ENCODE measurements around the gene DHX16. TPM values are rescaled to one million over a fixed set of nuclear protein-coding genes. Genes with fewer than 3 reads are reported as not detected.
"Not testable (repeated sequence)": the region's sequence is repeated elsewhere in the genome, so short reads cannot be mapped to it uniquely, and the experiment has no call there.

Gene DHX16
- total RNA-seq, 2 experiments from 2014 or later, result 44.0 to 46.8 TPM

DNA sequence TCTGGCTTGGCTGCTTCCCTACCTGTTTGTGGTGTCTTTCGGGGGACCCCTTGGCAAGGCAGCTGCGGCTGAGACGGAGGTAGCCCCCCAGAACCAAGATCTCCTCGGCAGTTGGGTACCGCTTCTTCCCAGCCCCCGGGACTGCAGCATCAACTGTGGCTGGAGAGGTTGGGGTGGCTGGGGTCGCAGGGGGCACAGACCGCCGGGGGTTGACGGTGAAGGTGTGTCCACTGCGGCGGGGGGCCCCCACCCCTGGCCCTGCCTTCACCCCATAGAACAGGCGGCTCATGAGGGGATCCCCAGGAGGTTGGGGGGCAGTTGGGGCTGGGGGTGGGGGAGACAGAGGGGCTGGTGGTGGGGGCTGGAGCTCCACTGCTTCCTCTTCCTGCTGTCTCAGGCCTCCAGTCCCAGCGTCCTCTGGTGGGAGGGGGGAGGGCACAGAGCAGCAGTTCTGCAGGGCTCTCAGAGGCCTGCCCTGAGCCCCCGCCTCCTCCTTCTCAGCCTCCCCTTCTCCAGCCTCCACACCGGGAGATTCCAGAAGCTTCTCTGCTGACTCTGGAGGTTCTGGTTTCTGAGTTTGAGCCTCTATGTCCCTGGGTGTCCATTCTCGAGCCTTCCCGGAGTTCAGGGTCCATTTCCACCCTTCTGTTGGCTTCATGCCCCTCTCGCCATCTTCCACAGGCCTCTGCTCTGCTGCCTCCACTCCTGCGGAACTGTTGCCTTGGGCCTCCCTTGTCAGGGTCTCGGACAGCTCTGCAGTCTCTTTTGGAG is 11.8 kb upstream of the DHX16 start:
- ChIA-PET CTCF (interaction anchor here (1.0 to 6.2 kb wide), 5 partner anchors 33 to 67 kb away, joined by 3 to 49 read pairs (median 3); partner anchors contain the start of genes MDC1, MRPS18B, PPP1R10 and TUBB), POLR2A (interaction anchor here (0.9 to 1.7 kb wide), 4 partner anchors 37 to 71 kb away, joined by 3 to 7 read pairs (median 4); no protein-coding TSS in a partner anchor)

DNA sequence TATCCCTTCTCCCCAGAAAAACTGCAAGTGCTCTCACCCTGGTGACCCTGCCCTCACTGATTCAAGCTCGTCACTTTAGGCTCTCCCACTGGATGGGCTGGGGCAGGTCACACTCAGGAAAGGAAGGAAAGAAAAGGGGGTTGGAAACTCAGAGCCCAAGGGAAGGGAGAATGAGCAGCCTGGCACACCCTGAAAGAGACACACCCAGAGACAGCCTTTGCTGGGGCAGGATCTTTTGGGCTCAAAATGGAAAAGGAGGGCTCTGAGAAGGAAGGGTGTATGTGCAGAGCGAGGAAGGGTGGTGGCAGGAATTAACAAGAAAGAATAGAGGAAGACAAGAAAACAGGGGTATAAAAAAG is 11.2 kb upstream of the DHX16 start:
- POLR2A ChIA-PET, result interaction anchor here (1.0 to 5.7 kb wide), 2 partner anchors 37 to 68 kb away, joined by 3 to 98 read pairs; partner anchors contain the start of genes MDC1 and TUBB
- CTCF ChIA-PET, result interaction anchor here (0.6 to 6.2 kb wide), 4 partner anchors 33 to 358 kb away, joined by 3 to 49 read pairs (median 3); partner anchors contain the start of genes MDC1 and TUBB

DNA sequence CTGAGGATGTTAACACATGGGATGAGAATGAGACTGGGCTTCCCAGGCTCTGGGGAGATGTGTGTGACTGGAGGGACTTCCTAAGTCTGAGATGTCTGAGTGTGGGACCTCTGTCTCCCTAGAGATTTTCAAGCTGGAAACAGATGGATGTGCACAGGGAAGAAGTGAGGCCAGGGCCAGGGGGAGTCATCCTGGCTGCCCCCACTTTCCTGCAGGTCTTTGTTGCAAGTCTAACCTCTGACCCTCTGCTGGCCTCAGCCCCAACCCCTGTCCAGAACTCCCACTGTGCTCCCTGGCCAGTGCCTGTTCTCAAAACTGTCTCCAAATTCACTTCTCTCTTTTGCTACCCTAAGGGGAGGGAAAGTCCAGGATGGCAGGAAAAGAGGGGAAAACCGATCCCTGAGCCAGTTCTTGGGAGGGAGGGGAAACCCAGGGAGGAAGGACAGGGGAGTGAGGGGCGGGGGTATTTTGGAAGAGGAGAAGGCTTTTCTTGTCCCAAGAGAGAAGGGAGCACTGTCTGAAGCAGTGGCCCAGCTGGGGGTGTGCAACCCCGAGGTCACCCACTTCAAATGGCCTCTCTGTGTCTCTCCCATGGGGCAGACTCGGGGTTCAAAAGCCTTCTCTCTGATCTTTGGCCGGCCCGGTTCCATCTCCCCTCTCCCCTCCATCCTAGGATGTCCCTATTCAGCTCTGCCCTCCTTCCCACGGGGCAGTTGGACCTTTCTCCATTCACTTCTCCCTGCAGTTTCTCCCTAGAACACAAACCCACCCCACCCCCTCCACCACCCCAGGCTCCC is 10.6 kb upstream of the DHX16 start:
- ChIA-PET CTCF (interaction anchor here (0.6 to 6.2 kb wide), 7 partner anchors 34 to 359 kb away, joined by 3 to 49 read pairs (median 6); partner anchors contain the start of genes MDC1, MRPS18B, PPP1R10 and TUBB), POLR2A (interaction anchor here (0.6 to 5.7 kb wide), 4 partner anchors 37 to 68 kb away, joined by 3 to 98 read pairs (median 10); partner anchors contain the start of genes MDC1 and TUBB)

DNA sequence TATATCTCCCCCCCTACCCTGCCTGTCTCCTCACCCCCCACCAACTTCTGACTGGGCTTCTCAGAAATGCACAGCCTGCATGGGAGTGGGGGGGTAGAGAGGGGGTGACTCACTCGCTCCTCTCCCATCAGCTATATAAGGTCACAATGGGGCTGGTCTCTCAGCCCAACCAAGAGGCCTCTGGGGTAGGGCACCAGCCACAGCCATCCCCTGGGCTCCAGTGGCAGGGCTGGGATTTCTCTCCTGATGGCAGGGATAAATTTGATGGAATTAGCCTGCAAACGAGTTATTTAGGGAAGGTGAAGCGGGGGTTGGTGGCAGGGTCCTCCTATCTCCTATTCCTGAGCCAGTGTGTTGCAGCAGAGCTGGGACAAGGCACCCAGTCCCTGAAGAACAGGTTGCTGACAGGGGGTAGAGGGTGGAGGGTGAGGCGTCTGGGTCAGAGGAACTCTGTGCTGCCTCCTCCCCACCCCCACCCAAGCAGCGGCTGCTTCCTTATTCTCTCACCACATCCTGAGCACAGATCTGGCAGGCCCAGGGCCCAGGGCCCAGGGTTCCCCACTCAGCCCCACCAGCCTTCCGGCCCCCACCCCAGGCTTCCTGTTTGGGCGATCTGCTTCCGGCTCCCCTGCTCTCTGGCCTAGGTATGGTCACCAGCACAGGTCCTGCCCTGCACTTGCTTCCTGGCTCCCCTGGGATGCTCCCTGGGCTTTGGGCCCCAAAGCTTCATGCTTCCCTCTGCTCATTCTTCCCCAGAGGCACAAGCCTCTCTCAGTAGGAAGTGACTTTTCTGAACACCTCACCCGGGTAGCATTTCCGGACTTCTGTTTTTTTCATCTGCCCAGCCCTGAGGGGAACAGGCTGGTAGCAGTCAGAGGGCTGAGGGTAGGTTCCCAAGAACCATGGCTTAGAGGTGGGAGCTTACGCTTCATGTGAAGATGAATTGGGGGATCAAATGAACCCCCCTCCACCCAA is 9.6 kb upstream of the DHX16 start:
- ChIA-PET POLR2A (interaction anchor here (0.6 to 5.7 kb wide), 7 partner anchors 38 to 129 kb away, joined by 3 to 98 read pairs (median 3); partner anchors contain the start of genes MDC1, MRPS18B, PPP1R10 and TUBB), CTCF (interaction anchor here (0.7 to 6.2 kb wide), 10 partner anchors 10 to 140 kb away, joined by 3 to 49 read pairs (median 4); partner anchors contain the start of genes MDC1, MRPS18B, PPP1R10 and PRR3)

DNA sequence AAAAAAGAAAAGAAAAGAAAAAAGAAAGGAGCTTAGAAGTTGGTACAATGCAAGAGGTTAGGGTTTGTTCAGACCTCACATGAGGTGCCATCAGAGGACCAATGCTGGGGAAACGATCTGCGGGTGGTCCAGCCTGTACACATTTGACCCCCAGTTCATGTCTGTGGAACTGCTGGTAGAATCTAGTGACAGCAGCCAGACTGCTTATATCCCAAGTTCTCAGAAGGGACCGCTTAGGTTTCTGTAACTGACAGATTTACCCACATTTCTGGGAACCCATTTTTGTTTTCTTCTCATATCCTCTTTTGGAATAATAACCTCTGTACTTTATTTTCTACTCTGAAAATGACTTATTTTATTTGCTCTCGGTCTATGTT is 8.9 kb upstream of the DHX16 start:
- ChIA-PET CTCF (interaction anchor here (0.7 to 6.2 kb wide), 9 partner anchors 10 to 140 kb away, joined by 3 to 49 read pairs (median 4); partner anchors contain the start of genes MDC1, PRR3 and TUBB), POLR2A (interaction anchor here (0.5 to 5.7 kb wide), 5 partner anchors 35 to 130 kb away, joined by 3 to 98 read pairs (median 6); partner anchors contain the start of genes MDC1, MRPS18B, PPP1R10 and TUBB)

DNA sequence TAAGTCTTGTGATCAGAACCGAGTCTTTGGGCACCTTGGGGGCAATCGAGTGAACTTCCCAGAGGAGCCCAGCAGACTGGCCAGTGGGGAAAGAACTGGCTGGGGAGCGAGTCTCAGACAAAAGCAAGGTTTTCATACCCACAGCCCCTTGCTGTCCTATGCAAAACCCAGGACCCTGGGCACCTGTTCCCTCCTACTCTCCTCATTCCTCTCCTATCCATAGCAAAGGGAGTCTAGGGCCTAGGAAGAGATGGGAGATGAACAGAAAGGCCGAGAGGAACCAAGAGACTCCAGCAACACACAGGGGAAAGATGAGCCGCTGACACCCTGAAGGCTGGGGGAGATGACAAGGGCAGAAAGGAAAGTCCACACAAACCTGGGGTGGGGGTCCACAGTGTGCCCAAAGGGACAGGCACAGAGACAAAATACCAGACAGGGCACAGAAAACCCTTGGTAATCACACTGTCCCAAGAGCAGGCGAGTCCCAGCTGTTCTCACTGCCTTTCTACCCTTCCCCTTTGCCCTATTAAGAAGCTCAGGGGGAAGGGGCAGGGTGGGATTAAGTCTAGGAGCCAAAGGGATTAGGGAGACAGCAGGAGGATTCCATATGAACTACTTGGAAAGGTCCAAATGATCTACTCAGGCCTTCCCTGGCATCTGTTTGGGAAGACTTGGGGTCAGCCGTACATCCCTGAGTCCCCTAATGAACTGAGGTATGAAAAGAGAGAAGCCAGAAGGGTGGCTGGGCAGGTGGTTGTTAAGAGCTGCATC is 7.1 kb upstream of the DHX16 start:
- ChIA-PET CTCF (interaction anchor here (0.6 to 6.2 kb wide), 11 partner anchors 11 to 276 kb away, joined by 3 to 64 read pairs (median 4); partner anchors contain the start of genes NRM and TUBB), POLR2A (interaction anchor here (1.3 to 5.7 kb wide), 3 partner anchors 9 to 41 kb away, joined by 3 to 98 read pairs (median 7); partner anchors contain the start of genes MDC1 and TUBB)

DNA sequence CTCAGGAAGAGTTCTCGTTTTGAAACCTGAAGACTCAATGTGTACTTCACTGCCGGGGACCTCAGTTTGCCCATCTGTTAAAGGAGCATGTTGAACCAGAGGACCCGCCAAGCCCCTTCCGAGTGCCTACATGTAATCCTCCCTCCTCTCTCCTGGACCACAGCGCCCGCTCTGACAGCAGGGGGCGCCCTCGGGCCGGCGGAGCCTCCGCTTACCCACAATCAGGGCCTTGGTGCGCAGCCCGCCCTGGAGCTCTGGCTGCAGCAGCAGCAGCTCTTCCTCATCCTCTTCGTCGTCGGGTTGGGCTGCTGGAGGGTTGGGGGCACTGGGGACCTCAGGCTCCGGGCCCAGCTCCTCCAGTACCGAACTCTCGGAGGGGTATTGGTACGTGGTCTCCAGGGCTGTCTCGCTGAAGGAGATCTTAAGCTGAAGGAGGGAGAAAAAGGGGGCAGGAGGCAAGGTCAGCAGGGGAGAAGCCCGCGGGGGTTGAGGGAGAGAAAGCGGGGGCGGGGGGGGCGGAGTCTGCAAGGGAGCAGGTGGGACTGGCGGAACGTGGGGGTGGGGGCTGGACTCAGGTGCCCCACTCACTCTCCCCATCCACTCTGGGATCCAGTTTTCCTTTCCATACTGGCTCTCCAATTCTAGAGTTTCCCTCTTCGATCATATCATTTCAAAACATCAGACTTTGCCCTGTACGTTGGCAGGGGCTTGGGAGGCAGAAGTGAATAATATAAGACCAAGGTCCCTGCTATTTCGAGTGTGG is 6.3 kb upstream of the DHX16 start:
- CTCF ChIA-PET, result interaction anchor here (0.6 to 3.2 kb wide), 24 partner anchors 9 to 408 kb away, joined by 3 to 64 read pairs (median 4); partner anchors contain the start of genes C6orf136, MDC1, MRPS18B and NRM
- POLR2A ChIA-PET, result interaction anchor here (0.8 to 5.7 kb wide), 6 partner anchors 8 to 64 kb away, joined by 3 to 98 read pairs (median 5); partner anchors contain the start of genes MDC1, NRM and TUBB

DNA sequence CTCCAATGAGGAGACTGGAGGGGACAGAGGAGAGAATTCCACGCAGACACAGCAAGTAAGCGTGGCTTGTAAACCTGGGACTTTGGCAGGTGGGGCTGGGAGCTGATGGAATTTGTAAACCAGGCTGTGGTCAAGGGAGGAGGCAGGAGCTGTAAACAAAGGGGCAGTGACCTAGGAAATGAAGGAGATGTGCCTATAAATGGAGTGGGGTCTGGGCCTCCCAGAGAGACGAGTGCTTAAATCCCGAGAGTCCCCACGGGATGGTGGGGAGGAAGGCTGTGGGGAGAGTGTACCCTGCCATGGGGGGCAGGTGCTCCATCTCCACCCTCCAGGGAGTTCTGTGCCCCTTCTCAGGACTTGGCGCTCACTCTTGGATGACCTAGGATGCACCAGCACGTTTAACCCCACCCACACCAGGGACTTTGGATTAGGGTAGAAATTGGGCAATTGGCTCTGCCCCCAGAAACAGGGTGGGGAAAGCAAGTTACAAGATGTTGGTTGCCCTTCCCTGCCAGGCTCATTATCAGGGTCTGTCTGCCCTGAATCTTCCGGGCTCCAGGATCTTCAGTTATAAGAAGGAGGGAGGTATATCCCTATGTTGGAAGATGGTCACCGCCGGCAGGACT is 4.0 kb upstream of the DHX16 start:
- CTCF ChIA-PET, result interaction anchor here (1.0 to 1.2 kb wide), 2 partner anchors 45 to 54 kb away, joined by 3 to 4 read pairs; no protein-coding TSS in a partner anchor
- POLR2A ChIA-PET, result no interaction called here

DNA sequence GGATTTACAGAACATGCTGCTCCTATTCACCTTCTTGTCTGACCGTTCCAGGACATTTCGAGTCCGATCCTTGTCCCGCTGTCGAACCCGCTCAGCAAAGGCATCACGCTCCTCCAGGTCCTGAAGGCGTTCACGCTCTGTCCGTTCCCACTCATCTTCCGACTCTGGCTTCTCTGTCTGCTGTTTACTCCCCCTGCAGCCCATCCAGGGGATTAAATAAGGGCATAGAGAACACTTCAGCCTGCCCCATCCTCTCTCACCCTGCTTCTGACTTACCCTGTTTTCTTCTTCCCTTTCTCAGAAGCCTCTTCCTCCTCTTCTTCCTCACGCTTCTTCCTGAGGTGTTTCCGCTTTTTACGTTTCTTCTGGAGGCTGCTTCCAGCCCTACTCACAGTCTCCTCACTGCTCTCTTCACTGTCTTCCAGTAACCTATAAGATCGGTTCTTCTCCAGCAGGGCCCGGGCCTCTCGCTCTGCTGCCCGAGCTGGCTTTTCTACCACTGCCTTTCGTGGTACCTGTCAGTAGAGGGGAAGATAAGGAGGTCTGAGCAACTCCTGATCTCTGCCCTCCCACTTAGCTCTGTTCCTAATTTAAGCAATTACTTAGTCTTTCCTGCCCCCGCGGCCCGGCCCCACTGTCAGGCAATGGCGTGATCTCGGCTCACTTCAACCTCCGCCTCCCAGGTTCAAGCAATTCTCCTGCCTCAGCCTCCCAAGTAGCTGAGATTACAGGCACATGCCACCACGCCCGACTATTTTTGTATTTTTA is 1.9 kb downstream of the DHX16 start:
- ChIA-PET CTCF (interaction anchor here (1.3 to 2.5 kb wide), 2 partner anchors 18 to 63 kb away, joined by 3 to 7 read pairs; no protein-coding TSS in a partner anchor), POLR2A (interaction anchor here (0.5 kb wide), 1 partner anchor 143 kb away, joined by 14 read pairs; no protein-coding TSS in a partner anchor)

DNA sequence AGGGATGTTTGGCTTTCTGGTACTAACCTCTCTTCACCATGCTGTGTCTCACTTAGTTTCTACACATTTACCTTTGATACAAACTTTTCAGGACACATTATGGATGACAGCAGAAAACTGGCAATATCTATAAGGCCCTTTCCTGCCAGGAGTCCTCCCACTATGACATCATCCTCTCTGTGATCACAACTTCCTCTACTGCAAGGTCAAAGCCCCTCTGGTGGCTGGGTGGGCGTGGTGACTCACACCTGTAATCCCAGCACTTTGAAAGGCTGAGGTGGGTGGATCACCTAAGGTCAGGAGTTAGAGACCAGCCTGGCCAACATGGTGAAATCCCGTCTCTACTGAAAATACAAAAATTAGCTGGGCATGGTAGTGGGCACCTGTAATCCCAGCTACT is 6.5 kb downstream of the DHX16 start:
- POLR2A ChIA-PET, result not testable (repeated sequence)
- CTCF ChIA-PET, result interaction anchor here (0.9 kb wide), 1 partner anchor 56 kb away, joined by 3 read pairs; no protein-coding TSS in a partner anchor

DNA sequence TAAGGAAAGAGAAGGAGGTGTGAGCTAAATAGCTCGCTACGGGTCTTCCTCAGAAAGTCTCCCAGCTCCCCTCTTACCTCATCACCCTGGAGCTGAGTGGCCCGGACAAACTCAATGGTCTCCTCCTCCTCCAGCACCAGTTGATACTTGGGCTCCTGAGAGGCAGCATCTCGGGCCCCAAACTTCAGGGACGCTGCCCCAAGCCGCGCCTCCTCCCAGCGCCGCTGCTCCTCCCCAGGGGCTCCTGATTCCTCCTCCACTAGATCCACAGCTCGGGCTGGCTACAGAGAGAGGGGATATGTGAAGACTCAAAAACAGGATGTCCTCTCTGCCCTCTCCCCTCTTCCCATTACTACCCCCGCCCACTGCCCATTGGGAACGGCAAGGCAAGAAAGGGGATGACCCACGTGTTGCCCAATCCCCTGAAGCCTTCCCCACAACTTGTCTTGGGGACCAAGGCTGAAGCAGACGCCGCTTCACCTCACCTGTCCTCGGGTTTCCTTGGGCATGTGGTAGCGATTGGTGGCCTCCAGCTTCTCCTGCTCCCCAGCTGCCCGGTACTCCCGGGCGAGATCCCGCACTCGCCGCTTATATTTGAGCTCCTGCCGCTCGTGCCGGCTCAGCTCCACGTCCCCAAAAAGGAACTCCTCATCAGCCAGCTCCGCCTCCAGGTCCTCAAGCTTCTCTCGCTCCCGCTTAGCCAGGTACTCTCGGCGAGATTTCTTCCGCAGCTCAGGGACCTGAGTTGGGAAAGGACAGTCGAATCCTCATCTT is 7.6 kb downstream of the DHX16 start:
- ChIA-PET CTCF (interaction anchor here (0.9 to 1.4 kb wide), 4 partner anchors 10 to 66 kb away, joined by 3 to 4 read pairs (median 3); no protein-coding TSS in a partner anchor), POLR2A (no interaction called here)

DNA sequence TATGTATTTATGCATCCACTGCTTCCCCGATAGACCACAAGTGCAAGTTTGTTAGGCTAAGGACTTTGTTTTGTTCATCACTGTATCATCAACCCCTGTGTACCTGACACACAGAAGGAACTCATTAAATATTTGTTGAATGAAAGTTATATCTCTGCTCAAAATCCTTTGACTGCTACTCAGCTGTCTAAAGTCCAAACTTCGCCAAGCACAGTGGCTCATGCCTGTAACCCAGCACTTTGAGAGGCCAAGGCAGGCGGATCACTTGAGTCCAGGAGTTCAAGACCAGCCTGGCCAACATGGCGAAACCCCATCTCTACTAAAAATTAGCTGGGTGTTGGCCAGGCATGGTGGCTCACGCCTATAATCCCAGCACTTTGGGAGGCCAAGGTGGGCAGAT is 14.9 kb downstream of the DHX16 start:
- CTCF ChIA-PET, result interaction anchor here (0.5 kb wide), 1 partner anchor 14 kb away, joined by 3 read pairs; no protein-coding TSS in a partner anchor
- POLR2A ChIA-PET, result not testable (repeated sequence)

DNA sequence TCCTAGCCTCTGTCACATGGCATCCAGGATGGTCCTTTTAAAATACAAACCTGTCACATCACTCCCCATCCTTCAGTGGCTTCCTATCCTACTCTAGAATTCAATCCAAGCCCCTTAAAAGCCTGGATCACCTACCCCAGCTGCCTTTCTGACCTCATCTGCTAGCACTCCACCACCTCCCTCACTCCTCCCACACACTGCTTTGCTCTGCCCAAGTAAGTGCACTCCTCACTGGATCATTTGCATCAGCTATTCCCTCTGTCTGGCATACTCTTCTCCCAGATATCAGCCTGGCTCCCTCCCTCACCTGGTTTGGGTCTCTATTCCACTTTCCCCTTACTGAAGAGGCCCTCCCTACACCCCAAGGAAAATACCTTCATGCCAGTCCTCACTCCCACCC is 15.4 kb downstream of the DHX16 start:
- CTCF ChIA-PET, result interaction anchor here (0.5 kb wide), 1 partner anchor 14 kb away, joined by 3 read pairs; no protein-coding TSS in a partner anchor
- POLR2A ChIA-PET, result no interaction called here

DNA sequence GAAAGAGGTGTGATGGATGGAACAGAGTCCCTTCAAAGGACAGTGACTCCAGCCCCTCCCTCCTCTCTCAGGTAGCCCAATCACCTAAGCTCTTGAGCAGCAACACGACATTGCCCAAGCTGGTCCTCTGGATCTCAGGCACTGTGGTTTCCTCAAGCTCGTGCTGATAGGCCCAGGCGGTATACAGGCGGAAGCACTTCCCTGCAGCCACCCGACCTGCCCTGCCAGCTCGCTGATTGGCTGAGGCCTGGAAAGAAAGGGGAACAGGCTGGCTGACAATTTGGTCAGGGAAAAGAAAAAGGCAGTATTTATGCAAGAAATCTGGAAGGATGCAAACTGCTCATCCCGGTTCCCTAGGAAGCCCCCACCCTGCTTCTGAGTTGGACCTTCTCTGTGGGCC is 16.3 kb downstream of the DHX16 start:
- CTCF ChIA-PET, result interaction anchor here (0.5 to 1.5 kb wide), 2 partner anchors 150 to 424 kb away, joined by 3 to 5 read pairs; no protein-coding TSS in a partner anchor

More for the DNA sequence above, 16.3 kb downstream of the DHX16 start:
- POLR2A ChIA-PET, result no interaction called here

All from activated CD8-positive, alpha-beta memory T cell treated with anti-CD3 and anti-CD28 coated beads for 36 hours (primary cell).